ENCODE results near the gene DENND10. TPM values are rescaled to one million over a fixed set of nuclear protein-coding genes. Genes with fewer than 3 reads are reported as not detected.

Gene DENND10
- total RNA-seq, 4 donors from 2014 or later = 57.1 to 103 (median 59.9) TPM

DNA sequence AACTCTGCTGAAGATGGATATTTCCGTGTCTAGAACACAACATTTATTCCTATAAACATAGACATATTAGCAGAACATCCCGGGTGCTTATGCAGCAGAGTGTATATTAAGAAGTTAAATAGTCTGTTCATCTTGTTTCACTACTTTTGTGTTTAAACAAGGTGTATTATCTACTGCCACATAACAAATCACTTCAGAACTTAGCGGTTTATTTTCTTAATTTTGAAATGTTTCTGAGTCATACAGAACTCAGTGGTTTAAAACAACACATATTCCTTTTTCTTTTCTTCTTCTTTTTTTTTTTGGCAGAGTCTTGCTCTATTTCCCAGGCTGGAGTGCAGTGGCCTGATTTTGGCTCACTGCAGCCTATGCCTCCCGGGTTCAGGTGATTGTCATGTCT lies 25.8 kb downstream of the DENND10 start:
- no peaks in the 10 kb centered on the region for H3K27me3 ChIP-seq
- no peak for TF ChIP-seq EP300 (IDR thresholded peaks at IDR 0.05; ENCODE audit: low read depth)
- in situ Hi-C loops (cut with MboI; ENCODE audit: low pct_ligation_motif_present in 1 of 4, low pct_unique_long_range_greater_than_20kb in 1 of 4, low sequenced_read_pairs in 3 of 4) = loop anchor here in 1 of 4 donors (25.0 kb wide), 1 partner anchor 92 kb away; the partner anchor contains the start of gene NANOS1
- no peak overlapping the region for H3K4me3 ChIP-seq
- no peak overlapping the region for H3K27ac ChIP-seq
- H3K9me3 ChIP-seq = no peaks in the 10 kb centered on the region
- 77 to 85% methylated on average over 3 to 4 of the region's 4 CpGs for WGBS, 2 donors (ENCODE audit: low coverage in 1 of 2)
- intact Hi-C loops (cut with DNase I; ENCODE audit: low total_unique reads) = no loop called here
- no peak for DNase-seq
- H3K4me1 ChIP-seq = peaks cover 0 to 5% (median 1%) of the 10 kb centered on the region in 4 donors
- peaks cover 0 to 51% (median 10%) of the 10 kb centered on the region in 4 donors for H3K36me3 ChIP-seq

DNA sequence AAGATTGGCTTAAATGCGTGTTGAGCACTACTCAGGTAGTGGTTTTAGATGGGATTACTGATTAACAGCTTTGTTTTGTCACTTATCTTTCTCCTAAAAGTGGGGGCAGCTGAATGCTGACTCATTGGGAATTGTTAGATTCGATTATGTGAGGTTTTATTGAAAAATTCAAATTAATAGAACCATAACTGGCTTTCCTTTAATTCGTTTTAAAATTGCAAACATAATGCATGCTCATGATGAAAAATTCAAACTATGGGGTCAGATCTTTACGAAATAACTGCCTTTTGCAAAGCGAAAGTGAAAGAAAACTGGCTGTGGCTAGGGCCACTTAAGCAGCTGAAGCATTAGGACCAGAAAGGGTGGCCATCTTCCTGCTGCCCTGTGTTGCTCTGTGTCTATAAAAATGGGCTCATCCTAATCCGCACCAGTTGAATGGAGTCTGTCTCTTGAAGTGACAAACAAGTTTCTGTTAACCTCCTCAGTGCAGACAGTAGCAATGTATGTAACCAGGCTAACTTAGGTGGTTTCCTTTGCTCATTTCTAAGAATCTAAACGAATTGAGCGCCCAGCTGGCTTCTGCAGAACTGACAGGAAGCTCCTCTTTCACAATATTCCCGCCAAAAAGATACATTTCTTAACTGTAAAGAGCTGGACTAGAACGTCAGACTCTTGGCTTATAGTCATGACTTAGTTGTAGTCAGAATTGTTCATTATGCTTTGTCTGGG lies 27.8 kb downstream of the DENND10 start:
- peak overlapping the region in 2 of 4 donors; percentile 6 to 31 for H3K4me3 ChIP-seq

DNA sequence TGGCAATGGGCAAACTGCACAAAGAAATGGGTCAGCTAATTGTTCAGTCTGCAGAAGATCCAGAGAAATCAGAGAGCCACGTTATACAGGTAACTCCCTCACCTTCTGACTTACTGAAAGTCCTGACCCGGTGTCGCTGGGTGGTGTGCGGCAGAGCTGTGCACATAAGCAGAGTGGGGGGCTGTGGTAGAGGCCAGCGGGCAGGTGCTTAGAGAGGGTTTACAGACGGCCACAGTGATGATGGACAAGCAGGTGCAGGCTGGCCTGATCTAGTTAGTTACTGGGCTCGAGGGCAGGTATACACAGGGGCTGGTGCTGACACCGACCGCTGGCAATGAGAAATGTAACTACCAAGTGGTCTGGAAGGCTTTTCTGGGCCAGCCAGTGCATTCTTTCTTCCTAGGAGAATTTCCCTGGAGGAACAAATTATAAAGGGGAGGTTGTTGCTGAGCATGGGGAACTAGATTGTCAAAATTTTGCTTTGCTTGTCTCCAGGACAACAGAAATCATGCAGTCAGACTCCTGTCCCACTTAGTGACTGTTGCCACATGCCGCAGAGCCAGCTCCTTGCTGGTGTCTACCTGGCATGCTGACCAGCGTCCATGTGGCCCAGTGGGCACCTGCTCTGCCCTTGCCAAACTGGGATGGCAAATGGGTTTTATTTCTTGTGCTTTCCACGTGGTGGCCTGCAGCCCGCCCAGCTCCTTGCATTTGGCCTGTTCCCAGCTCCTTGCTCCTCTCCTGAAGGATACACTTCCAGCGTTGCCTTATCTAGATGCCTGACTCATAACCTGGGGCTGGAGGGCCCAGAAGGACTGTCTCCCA lies 28.8 kb downstream of the DENND10 start:
- Histone ChIP-seq H3K9me3 (no peaks in the 10 kb centered on the region), H3K27me3 (no peaks in the 10 kb centered on the region), H3K36me3 (peaks cover 0 to 35% (median 4%) of the 10 kb centered on the region in 4 donors), H3K27ac (peak overlapping the region in 2 of 4 donors; percentile 45 to 54), H3K4me3 (no peak overlapping the region), H3K4me1 (peaks cover 0 to 5% (median 1%) of the 10 kb centered on the region in 4 donors)
- TF ChIP-seq POLR2A (IDR thresholded peaks at IDR 0.05) (no peak), POLR2AphosphoS5 (IDR thresholded peaks at IDR 0.05) (no peak), EP300 (IDR thresholded peaks at IDR 0.05; ENCODE audit: low read depth) (no peak)
- TF ChIP-seq, protein P1, sequence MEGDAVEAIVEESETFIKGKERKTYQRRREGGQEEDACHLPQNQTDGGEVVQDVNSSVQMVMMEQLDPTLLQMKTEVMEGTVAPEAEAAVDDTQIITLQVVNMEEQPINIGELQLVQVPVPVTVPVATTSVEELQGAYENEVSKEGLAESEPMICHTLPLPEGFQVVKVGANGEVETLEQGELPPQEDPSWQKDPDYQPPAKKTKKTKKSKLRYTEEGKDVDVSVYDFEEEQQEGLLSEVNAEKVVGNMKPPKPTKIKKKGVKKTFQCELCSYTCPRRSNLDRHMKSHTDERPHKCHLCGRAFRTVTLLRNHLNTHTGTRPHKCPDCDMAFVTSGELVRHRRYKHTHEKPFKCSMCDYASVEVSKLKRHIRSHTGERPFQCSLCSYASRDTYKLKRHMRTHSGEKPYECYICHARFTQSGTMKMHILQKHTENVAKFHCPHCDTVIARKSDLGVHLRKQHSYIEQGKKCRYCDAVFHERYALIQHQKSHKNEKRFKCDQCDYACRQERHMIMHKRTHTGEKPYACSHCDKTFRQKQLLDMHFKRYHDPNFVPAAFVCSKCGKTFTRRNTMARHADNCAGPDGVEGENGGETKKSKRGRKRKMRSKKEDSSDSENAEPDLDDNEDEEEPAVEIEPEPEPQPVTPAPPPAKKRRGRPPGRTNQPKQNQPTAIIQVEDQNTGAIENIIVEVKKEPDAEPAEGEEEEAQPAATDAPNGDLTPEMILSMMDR (IDR thresholded peaks at IDR 0.05) = no peak
- 80 to 88% methylated on average over 2 to 14 of the region's 14 CpGs for WGBS, 2 donors (ENCODE audit: low coverage in 1 of 2)
- intact Hi-C loops (cut with DNase I; ENCODE audit: low total_unique reads) (no loop called here), in situ Hi-C loops (cut with MboI; ENCODE audit: low pct_ligation_motif_present in 1 of 4, low pct_unique_long_range_greater_than_20kb in 1 of 4, low sequenced_read_pairs in 3 of 4) (loop anchor here in 1 of 4 donors (25.0 kb wide), 1 partner anchor 95 kb away; the partner anchor contains the start of gene NANOS1)
- DNase-seq = no peak

More for the DNA sequence above, 27.8 kb downstream of the DENND10 start:
- DNase-seq = no peak
- TF ChIP-seq POLR2AphosphoS5 (IDR thresholded peaks at IDR 0.05) (peak in 1 of 3 donors; percentile 13), EP300 (IDR thresholded peaks at IDR 0.05; ENCODE audit: low read depth) (no peak)
- in situ Hi-C loops (cut with MboI; ENCODE audit: low pct_ligation_motif_present in 1 of 4, low pct_unique_long_range_greater_than_20kb in 1 of 4, low sequenced_read_pairs in 3 of 4) = loop anchor here in 1 of 4 donors (25.0 kb wide), 1 partner anchor 94 kb away; the partner anchor contains the start of gene NANOS1
- WGBS, 2 donors (ENCODE audit: low coverage in 1 of 2) = 45 to 50% methylated on average over 9 to 10 of the region's 10 CpGs
- Histone ChIP-seq H3K9me3 (no peaks in the 10 kb centered on the region), H3K4me1 (peaks cover 0 to 5% (median 1%) of the 10 kb centered on the region in 4 donors), H3K36me3 (peaks cover 0 to 37% (median 4%) of the 10 kb centered on the region in 4 donors), H3K27ac (peak overlapping the region; percentile 45 to 65 (median 60)), H3K27me3 (no peaks in the 10 kb centered on the region)
- intact Hi-C loops (cut with DNase I; ENCODE audit: low total_unique reads) = no loop called here

DNA sequence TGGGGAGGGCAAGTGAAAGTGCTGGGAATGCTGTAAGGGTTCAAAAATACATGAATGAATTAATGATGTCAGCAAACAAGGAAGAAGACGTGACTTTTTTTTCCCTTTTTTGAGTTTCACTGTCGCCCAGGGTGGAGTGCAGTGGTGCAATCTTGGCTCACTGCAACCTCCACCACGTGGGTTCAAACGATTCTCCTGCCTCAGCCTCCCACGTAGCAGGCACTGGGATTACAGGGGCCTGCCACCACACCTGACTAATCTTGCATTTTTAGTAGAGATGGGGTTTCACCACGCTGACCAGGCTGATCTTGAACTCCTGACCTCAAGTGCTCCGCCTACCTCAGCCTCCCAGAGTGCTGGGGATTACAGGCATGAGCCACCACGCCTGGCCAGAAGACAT lies 30.0 kb downstream of the DENND10 start:
- TF ChIP-seq POLR2A (IDR thresholded peaks at IDR 0.05) = no peak
- TF ChIP-seq, protein P1 (IDR thresholded peaks at IDR 0.05) = no peak
- TF ChIP-seq EP300 (IDR thresholded peaks at IDR 0.05; ENCODE audit: low read depth) = no peak
- WGBS, 2 donors (ENCODE audit: low coverage in 1 of 2) = 79 to 83% methylated on average over 2 to 8 of the region's 8 CpGs
- intact Hi-C loops (cut with DNase I; ENCODE audit: low total_unique reads) = no loop called here

More for the DNA sequence above, 30.0 kb downstream of the DENND10 start:
- no peak overlapping the region for H3K4me3 ChIP-seq
- H3K36me3 ChIP-seq = peaks cover 0 to 27% (median 0%) of the 10 kb centered on the region in 4 donors
- no peak overlapping the region for H3K27ac ChIP-seq
- DNase-seq = no peak
- H3K9me3 ChIP-seq = no peaks in the 10 kb centered on the region
- no peaks in the 10 kb centered on the region for H3K27me3 ChIP-seq
- peaks cover 0 to 5% (median 1%) of the 10 kb centered on the region in 4 donors for H3K4me1 ChIP-seq
- in situ Hi-C loops (cut with MboI; ENCODE audit: low pct_ligation_motif_present in 1 of 4, low pct_unique_long_range_greater_than_20kb in 1 of 4, low sequenced_read_pairs in 3 of 4) = loop anchor here in 1 of 4 donors (25.0 kb wide), 1 partner anchor 97 kb away; the partner anchor contains the start of gene NANOS1

All from transverse colon (tissue), 4 donors.